ENCODE measurements around the gene PNMA8C.

DNA sequence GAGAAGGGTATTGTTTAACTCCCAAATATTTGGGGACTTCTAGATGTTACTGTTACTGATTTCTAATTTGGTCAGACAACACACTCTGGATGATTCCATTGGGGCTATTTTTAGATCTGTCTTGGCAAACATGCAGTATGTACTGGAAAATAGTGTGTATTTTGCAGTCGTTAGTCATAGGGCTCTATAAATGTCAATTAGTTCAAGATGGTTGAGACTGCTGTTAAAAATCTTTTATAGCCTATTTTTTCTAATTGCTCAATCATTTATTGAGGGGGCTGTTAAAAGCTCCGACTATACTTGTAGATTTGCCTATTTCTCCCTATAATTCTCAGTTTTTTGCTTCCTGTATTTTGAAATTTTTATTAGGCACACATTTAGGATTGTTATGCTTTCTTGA is 50.5 kb downstream of the PNMA8C start:
- TF ChIP-seq POLR2A (IDR thresholded peaks at IDR 0.05; ENCODE audit: low read depth, low read length) (no peak), POLR2AphosphoS5 (IDR thresholded peaks at IDR 0.05; ENCODE audit: low read depth, low read length) (no peak), SPI1 (IDR thresholded peaks at IDR 0.05; ENCODE audit: low read depth, low read length) (no peak), TAF1 (IDR thresholded peaks at IDR 0.05; ENCODE audit: low read depth, low read length) (no peak), POU2F2 (IDR thresholded peaks at IDR 0.05; ENCODE audit: low read depth, low read length) (no peak), PAX5 (IDR thresholded peaks at IDR 0.05; ENCODE audit: insufficient read depth, low read length, severe bottlenecking) (no peak)
